Superior temporal gyrus (tissue), 1 donor: ENCODE data around the gene ADGRG3.
"Not testable (repeated sequence)": the region's sequence is repeated elsewhere in the genome, so short reads cannot be mapped to it uniquely, and the experiment has no call there.

Experiments
- DNase-seq: peaks from one replicate; pipeline ENCODE4 v3.0.0-alpha.2; 2016; ENCODE audit errors: extremely low spot score

ADGRG3 gene

GRCh38 chr16:57697896-57698537 is 29.9 kb downstream of the ADGRG3 start:
- no peak for DNase-seq

GRCh38 chr16:57698812-57699405 is 30.8 kb downstream of the ADGRG3 start:
- DNase-seq, result no peak

GRCh38 chr16:57699481-57699880 is 31.4 kb downstream of the ADGRG3 start:
- DNase-seq, result no peak

GRCh38 chr16:57699899-57700298 is 31.8 kb downstream of the ADGRG3 start:
- DNase-seq, result no peak

GRCh38 chr16:57700781-57701551 is 32.9 kb downstream of the ADGRG3 start:
- no peak for DNase-seq

- DNase-seq, result no peak
Measured at GRCh38 chr16:57701759-57702371, 33.8 kb downstream of the ADGRG3 start.

- DNase-seq, result no peak
Measured at GRCh38 chr16:57703416-57704010, 35.4 kb downstream of the ADGRG3 start.

GRCh38 chr16:57704011-57704904 is 36.2 kb downstream of the ADGRG3 start:
- DNase-seq, result no peak

GRCh38 chr16:57704905-57705852 is 37.1 kb downstream of the ADGRG3 start:
- DNase-seq, result no peak

GRCh38 chr16:57706717-57707116 is 38.6 kb downstream of the ADGRG3 start:
- no peak for DNase-seq

- DNase-seq, result no peak
Measured at GRCh38 chr16:57707331-57707730, 39.2 kb downstream of the ADGRG3 start.

GRCh38 chr16:57708168-57708567 is 40.1 kb downstream of the ADGRG3 start:
- no peak for DNase-seq

GRCh38 chr16:57709663-57710062 is 41.6 kb downstream of the ADGRG3 start:
- no peak for DNase-seq

GRCh38 chr16:57711346-57711745 is 43.2 kb downstream of the ADGRG3 start:
- no peak for DNase-seq

- DNase-seq, result no peak
Measured at GRCh38 chr16:57711993-57712392, 43.9 kb downstream of the ADGRG3 start.

GRCh38 chr16:57712569-57712968 is 44.5 kb downstream of the ADGRG3 start:
- DNase-seq, result not testable (repeated sequence)

- DNase-seq, result no peak
Measured at GRCh38 chr16:57713596-57713995, 45.5 kb downstream of the ADGRG3 start.

- no peak for DNase-seq
Measured at GRCh38 chr16:57714047-57714446, 45.9 kb downstream of the ADGRG3 start.

GRCh38 chr16:57720142-57720575 is 52.1 kb downstream of the ADGRG3 start:
- DNase-seq, result peak; percentile 48
